Panc1 (cell line): ENCODE data around the gene GSTM5. TPM values are rescaled to one million over a fixed set of nuclear protein-coding genes. Genes with fewer than 3 reads are reported as not detected.
"Not testable (repeated sequence)": the region's sequence is repeated elsewhere in the genome, so short reads cannot be mapped to it uniquely, and the experiment has no call there.

ENCODE experiments used
- ATAC-seq: fragments of 200-7000 bp; cut with Tn5 transposase; 2 replicates; pipeline ENCODE4 v1.9.1; 2020; ENCODE audit warnings: mild to moderate bottlenecking, moderate library complexity
- BruUV-seq: library from RNA; stranded (reverse); fragments of 400-500 nt; replicated peaks from 2 replicates; lab custom pipeline; 2021; lab: Mats Ljungman, UMichigan
- CTCF ChIA-PET: fragments of 300-600 bp; sonication (Branson Sonifier 250); formaldehyde crosslinking; loops from one replicate; lab custom pipeline; 2022; ENCODE audit warnings: antibody characterized with exemption; lab: Charles Lee
- POLR2A ChIA-PET: fragments of 300-600 bp; sonication (Branson Sonifier 250); formaldehyde crosslinking; loops from one replicate; lab custom pipeline; 2022; ENCODE audit warnings: antibody characterized with exemption; lab: Charles Lee
- DNase-seq: peaks from one replicate; pipeline ENCODE4 v3.0.0-alpha.2; 2010; ENCODE audit warnings: low read depth, low spot score
- H3K27ac ChIP-seq: 2 replicates; pipeline ENCODE4 v1.5.1; 2011; ENCODE audit warnings: mild to moderate bottlenecking, low read length, inconsistent platforms
- H3K27me3 ChIP-seq: fragments of 200-500 bp; sonication (Bioruptor generic); 2 replicates; pipeline ENCODE4 v1.6.0; 2014; ENCODE audit warnings: low read length, inconsistent platforms; ENCODE audit not compliant: control insufficient read depth, insufficient read depth
- H3K36me3 ChIP-seq: fragments of 200-500 bp; sonication (Bioruptor generic); 2 replicates; pipeline ENCODE4 v1.5.1; 2014; ENCODE audit warnings: inconsistent platforms, mild to moderate bottlenecking, low read length, moderate library complexity; ENCODE audit not compliant: control insufficient read depth, insufficient read depth
- H3K4me1 ChIP-seq: 2 replicates; pipeline ENCODE4 v1.5.1; 2011; ENCODE audit warnings: inconsistent platforms, mild to moderate bottlenecking, low read length, moderate library complexity; ENCODE audit not compliant: control insufficient read depth, insufficient read depth
- H3K4me3 ChIP-seq, 2 experiments: 2 replicates each; pipeline ENCODE4 v1.5.1; 2011 to 2012; ENCODE audit warnings: low read depth in 2 of 2, low read length in 2 of 2, mild to moderate bottlenecking in 2 of 2, inconsistent platforms in 1 of 2, moderate library complexity in 1 of 2
- H3K9me3 ChIP-seq: fragments of 200-500 bp; sonication (Bioruptor generic); 2 replicates; pipeline ENCODE4 v1.5.1; 2014; ENCODE audit warnings: low read depth, mild to moderate bottlenecking, inconsistent platforms, low read length, moderate library complexity; ENCODE audit not compliant: control insufficient read depth, insufficient read depth
- CTCF ChIP-seq: fragments of 450-650 bp; IDR thresholded peaks from 2 replicates; pipeline ENCODE4 v1.5.1; 2017; ENCODE audit warnings: mild to moderate bottlenecking
- POLR2AphosphoS5 ChIP-seq: IDR thresholded peaks from 2 replicates; pipeline ENCODE4 v1.6.1; 2012; ENCODE audit warnings: mild to moderate bottlenecking, low read depth, low read length, moderate library complexity
- REST ChIP-seq, 2 experiments: IDR thresholded peaks; 2 replicates each; pipeline ENCODE4 v1.6.1; 2011 to 2012; ENCODE audit warnings: low read depth in 2 of 2, control low read depth in 1 of 2, low read length in 1 of 2, mild to moderate bottlenecking in 1 of 2, moderate library complexity in 1 of 2; ENCODE audit not compliant: insufficient read depth in 1 of 2
- SIN3A ChIP-seq: IDR thresholded peaks from 2 replicates; pipeline ENCODE4 v1.6.1; 2012; ENCODE audit warnings: low read depth, mild to moderate bottlenecking, low read length, moderate library complexity, borderline replicate concordance; ENCODE audit not compliant: insufficient read depth
- TCF7L2 ChIP-seq: IDR thresholded peaks from 2 replicates; pipeline ENCODE4 v1.6.1; 2011; ENCODE audit warnings: mild to moderate bottlenecking, low read depth, low read length, inconsistent platforms
- in situ Hi-C: cut with HindIII; loops from 2 replicates; pipeline ENCODE4 v1.10.0; 2016; ENCODE audit warnings: low sequenced_read_pairs, low pct_unique_long_range_greater_than_20kb
- intact Hi-C: fragments of 100-400 bp; cut with micrococcal nuclease; formaldehyde crosslinking; loops from one replicate; pipeline ENCODE4 v1.10.0; 2022; ENCODE audit not compliant: unreplicated experiment
- total RNA-seq: library from RNA; stranded (reverse); gene quantifications from one replicate; pipeline ENCODE4 v1.2.1, GENCODE V29; 2021; ENCODE audit not compliant: unreplicated experiment

The GSTM5 gene
- total RNA-seq, 1 experiment from 2014 or later, result not detected

- TF ChIP-seq SIN3A (no peak), TCF7L2 (no peak), CTCF (no peak), POLR2AphosphoS5 (no peak), REST (IDR thresholded peaks at IDR 0.05; ENCODE audit: insufficient read depth in 1 of 2, low read depth in 2 of 2, low read length in 1 of 2) (no peak)
- intact Hi-C loops, result no loop called here
- H3K4me3 ChIP-seq, result no peak overlapping the region
- POLR2A ChIA-PET, result no interaction called here
- ATAC-seq (no peak), DNase-seq (no peak)
- no peaks in the 10 kb centered on the region for H3K27me3 ChIP-seq
- H3K9me3 ChIP-seq, result no peaks in the 10 kb centered on the region
- no TSS peak for BruUV-seq
- H3K36me3 ChIP-seq, result no peaks in the 10 kb centered on the region
- H3K4me1 ChIP-seq, result no peaks in the 10 kb centered on the region
- in situ Hi-C loops, result no loop called here
- H3K27ac ChIP-seq, result no peak overlapping the region
- CTCF ChIA-PET, result no interaction called here
These were observed 42.7 kb downstream of the GSTM5 start for GRCh38 chr1:109754738-109755137.

DNA sequence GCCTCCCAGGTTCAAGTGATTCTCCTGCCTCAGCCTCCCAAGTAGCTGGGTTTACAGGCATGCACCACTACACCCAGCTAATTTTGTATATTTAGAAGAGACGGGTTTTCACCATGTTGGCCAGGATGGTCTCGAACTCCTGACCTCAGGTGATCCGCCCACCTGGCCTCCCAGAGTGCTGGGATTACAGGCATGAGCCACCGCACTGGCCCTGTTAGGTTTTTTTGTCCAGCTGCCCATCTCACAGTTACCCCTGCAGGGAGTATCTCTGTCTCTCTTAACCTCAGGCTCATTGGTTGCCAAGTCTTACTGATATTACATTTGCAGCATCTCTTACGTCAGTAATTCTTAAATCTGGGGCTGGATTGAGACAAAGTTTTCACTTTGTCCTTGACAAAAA lies 44.3 kb downstream of the GSTM5 start:
- POLR2A ChIA-PET, H3K36me3 ChIP-seq, H3K27me3 ChIP-seq, CTCF ChIA-PET, H3K27ac ChIP-seq, in situ Hi-C loops, H3K4me1 ChIP-seq, ATAC-seq, intact Hi-C loops, H3K9me3 ChIP-seq, H3K4me3 ChIP-seq, BruUV-seq, DNase-seq: not testable (repeated sequence)

DNA sequence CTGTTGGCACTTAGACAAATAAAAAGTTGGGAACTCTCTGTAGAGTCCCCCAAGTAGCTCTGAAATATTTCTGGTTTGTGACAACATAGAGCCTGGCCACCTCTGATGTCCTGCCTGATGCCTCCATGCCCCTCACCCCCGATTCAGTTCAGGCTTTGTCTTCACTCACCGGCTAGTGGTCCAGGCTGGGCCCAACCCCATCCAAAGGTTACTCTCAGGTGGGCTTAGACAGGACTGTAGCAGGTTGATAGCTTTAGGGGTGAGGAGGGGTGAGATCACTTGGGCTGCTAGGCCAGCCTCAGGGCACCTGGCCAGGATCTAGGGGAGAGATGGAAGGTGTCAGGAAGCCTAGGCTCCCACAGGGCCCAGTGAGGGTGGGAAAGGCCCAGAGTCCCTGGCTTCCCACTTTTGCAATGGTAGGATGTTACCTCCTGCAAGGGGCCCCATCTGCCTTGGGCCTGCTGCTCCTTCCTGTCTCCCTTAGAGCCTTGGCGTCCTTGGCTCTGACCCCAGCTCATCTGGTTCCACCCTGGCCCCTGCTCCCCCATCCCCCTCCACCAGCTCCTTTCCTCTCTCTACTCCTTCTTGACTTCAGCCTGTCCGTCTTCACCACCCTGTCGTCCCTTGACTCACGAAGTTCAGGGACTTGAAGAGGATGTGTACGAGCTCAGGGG lies 44.9 kb downstream of the GSTM5 start:
- in situ Hi-C loops, result no loop called here
- no peaks in the 10 kb centered on the region for H3K9me3 ChIP-seq
- POLR2A ChIA-PET, result no interaction called here
- BruUV-seq, result no TSS peak
- no peak overlapping the region for H3K27ac ChIP-seq
- H3K27me3 ChIP-seq, result no peaks in the 10 kb centered on the region
- intact Hi-C loops, result no loop called here
- H3K4me1 ChIP-seq, result no peaks in the 10 kb centered on the region
- DNase-seq (no peak), ATAC-seq (no peak)
- no peak overlapping the region for H3K4me3 ChIP-seq
- no peaks in the 10 kb centered on the region for H3K36me3 ChIP-seq
- TF ChIP-seq CTCF (no peak), POLR2AphosphoS5 (no peak), SIN3A (no peak), TCF7L2 (no peak), REST (IDR thresholded peaks at IDR 0.05; ENCODE audit: insufficient read depth in 1 of 2, low read depth in 2 of 2, low read length in 1 of 2) (no peak)
- CTCF ChIA-PET, result no interaction called here
